HG02840 (cell line): ENCODE data around the gene HEBP2.

Experiments
- ATAC-seq: cut with Tn5 transposase; IDR thresholded peaks from one replicate; pipeline ENCODE4 v1.9.1; 2021; ENCODE audit warnings: mild to moderate bottlenecking, moderate library complexity, moderate number of reproducible peaks; ENCODE audit not compliant: unreplicated experiment, low FRiP score

Gene HEBP2

DNA sequence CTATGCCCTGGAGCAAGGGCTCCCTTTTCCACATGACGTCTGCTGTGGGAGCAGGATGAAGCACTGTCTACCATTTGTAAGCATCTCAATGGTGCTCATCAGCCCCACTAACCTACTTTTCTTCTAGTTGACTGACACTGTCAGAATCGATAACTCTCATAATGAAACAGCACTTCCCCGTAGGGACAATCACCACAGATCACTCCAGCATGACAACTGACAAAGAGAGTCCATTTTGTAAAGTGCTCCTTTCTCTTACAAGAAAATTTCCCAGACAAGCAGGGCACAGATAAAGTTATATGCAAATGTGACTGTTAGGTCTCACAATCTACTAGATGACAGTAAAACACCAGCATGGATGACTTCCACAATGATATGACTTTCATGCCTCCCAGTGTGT lies 46.4 kb downstream of the HEBP2 start:
- ATAC-seq, result no peak

DNA sequence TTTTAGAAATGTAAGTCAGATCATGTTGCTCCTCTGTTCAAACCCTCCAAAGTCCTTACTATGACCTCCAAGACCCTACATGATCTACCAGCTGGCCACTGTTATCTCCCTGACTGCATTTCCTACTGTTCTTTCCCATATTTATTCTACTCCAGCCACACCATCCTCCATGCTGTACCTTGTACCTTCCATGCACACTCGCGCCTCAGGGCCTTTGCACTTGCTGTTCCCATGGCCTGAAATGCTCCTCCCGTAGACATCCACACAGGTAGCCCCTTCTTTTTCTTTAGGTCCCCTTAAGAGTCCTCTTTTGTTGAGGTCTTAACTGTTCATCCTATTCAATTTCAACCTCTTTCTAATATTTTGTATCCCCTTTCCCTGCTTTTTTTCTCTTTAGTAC lies 47.0 kb downstream of the HEBP2 start:
- ATAC-seq, result no peak

DNA sequence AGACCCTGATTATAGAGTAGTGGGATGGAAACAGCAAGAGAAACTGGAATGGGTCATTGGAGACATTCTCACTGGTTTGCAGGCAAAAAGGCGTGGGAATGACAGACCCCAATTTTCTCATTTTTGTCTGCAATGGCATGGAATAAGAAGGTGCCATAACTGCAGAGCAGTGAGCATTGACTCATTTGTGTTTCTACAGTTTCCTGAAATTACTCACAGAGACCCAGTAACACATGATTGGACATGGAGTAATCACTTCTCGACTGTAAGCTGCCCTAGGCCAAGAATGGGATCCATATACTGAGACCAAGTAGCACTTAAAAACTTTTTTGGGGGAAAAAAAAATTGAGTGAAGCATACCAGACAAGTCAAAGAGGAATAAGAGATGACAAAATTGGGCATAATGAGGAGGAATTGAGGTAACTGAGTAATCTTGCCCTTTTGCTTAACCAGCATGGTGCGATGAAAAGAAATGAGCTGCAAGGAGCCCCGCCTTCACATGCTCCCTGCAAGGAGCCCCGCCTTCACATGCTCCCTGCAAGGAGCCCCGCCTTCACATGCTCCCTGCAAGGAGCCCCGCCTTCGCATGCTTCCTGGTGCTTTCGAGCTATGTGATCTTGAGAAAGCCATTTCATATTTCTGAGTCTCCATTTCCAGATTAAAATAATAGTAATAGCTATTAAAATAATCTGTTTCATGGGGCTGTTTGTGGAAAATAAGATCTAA lies 51.1 kb downstream of the HEBP2 start:
- ATAC-seq, result no peak

DNA sequence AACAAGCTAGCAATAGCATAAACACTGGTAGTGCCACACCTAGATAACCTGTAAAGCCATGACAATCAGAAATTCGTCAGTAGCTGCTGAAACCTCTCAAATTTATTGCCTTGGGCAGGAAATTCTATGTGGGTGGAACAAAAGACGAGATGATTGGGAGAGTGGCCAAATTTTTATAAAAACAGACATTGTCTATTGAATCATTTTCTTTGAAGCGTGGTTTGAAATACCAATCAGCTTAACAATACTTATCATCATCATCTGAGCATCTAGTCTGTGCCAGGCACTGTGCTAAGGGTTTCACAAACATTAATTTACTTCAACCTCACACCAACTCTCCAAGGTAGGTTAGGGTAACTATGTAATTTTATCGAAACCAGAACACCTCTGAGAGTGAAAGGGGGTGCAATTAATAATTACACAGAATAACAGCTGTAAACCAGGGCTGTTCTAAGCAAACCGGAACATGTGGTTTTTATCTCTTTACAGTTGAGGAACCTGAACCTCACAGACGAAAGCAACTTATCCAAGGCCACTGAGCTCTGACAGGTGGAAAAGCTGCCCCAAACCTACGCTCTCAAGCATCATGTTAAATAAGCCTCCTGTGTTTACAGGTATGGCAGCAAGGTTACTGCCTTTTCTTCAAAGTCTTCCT lies 51.9 kb downstream of the HEBP2 start:
- peak; percentile 93 for ATAC-seq

DNA sequence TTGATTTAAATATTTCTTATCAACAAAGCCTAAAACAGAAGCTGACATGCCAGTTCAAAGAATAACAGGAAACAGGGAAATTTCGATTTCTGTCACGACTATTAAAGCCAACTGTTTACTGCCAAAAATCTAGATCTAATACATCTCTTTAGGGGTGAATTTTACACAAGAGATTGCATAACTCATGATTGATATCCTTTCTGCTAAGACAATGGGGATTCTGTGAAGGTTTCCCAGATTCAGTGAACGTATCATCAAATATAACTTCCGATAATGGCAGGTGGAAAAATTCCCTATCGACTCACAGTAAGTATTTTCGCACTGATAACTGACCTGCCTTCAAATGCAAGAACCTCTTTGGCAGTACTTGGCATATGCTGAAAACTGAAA lies 52.4 kb downstream of the HEBP2 start:
- peak; percentile 19 for ATAC-seq

DNA sequence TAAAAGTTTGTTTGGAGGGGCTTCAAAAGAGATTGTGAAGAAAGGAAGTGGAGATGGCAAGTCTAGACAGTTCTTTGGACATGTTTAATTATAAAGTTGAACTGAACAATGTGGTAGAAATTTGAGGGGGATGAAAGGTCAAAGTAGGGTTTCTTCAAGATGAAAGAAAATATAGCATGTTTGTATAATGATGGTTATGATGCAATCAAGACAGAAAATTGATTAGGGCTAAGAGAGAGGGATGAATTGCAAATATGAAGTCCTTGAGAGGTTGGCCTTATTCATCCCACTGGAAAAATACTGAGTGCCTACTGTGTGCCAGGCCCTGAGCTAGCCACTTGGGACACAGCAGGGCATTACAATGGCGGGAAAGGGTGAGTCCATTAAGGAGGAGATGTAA lies 57.6 kb downstream of the HEBP2 start:
- no peak for ATAC-seq

DNA sequence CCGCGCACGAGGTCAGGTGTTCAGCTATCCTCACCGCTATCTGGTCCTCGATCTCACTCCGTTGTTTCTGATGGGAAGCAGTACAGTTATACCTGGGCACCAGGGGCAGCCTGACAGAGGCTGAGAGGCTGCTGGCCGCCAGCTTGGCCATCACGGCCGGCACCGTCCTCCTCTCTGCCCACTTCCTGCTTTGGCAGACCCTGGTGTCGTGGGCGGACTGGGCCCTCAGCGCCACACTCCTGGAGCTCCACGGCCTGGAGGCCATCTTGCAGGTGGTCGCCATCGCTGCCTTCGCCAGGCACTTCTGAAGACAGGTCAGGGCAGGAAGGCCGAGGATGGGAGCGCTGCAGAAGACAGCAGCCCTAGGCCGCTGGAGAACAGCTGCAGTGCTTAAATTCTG lies 60.1 kb downstream of the HEBP2 start:
- ATAC-seq, result no peak

DNA sequence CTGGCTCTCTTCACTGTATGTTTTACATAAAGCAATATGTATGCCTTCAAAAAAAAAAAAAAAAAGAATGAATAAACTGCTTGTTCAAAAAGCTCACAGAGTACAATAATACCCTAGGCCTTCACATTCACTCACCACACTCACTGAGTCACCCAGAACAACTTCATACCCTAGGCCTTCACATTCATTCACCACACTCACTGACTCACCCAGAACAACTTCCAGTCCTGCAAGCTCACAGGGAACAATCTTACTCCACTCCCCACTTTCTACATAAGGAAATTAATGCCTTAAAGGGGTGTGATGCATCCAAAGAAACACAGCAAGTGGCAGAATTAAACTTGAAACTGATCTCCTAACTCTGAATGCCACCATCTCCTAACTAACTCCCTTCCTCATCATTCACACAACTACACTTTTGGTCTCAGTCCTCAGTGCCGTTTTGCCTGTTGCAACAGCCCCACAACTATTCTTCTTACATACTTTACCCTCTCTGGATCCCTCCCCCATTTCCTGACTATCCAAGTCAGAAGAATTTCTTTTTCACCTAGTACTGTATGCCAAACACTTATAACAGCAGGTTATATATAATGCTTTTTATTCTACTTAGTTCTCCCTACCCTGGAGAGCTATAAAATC lies 61.1 kb downstream of the HEBP2 start:
- no peak for ATAC-seq

DNA sequence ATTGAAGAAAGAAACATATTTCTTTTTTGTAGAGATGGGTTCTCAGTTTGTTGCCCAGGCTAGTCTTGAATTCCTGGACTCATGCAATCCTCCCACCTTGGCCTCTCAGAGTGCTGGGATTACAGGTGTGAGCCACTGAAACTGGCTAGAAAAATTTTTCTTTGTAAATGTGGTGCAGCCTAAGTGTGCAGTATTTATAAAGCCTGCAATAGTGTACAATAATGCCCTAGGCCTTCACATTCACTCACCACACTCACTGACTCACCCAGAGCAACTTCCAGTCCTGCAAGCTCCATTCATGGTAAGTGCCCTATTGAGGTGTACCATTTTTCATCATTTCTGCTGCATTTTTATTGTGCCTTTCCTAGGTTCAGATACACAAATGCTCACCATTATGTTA lies 63.9 kb downstream of the HEBP2 start:
- ATAC-seq, result no peak

DNA sequence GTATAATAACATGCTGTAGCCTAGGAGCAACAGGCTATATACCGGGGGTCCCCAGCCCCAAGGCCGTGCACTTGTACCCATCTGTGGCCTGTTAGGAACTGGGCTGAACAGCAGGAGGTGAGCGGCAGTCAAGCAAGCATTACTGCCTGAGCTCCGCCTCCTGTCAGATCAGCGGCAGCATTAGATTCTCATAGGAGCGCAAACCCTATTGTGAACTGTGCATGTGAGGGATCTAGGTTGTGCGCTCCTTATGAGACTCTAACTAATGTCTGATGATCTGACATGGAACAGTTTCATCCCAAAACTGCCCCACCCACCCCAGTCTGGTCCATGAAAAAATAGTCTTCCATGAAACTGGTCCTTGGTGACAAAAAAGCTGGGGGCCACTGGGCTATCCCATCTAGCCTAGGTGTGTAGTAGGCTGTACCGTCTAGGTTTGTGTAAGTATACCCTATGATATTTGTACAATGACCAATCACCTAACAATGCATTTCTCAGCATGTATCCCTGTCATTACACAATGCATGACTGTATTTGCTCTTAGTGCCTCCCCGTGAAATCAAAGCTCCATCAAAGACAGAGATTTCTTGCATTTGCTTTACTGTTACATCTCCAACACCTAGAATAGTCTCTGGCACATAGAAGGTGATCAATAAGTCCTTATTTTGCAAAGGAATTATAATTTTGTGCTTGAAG lies 64.4 kb downstream of the HEBP2 start:
- ATAC-seq, result no peak
